Gastroesophageal sphincter (tissue), 4 donors: ENCODE data around the gene RAP1A. TPM values are rescaled to one million over a fixed set of nuclear protein-coding genes. Genes with fewer than 3 reads are reported as not detected.

Experiments used
- ATAC-seq: fragments of 150-250 bp; one replicate; pipeline ENCODE4 v1.9.1; 2016; ENCODE audit warnings: mild to moderate bottlenecking, moderate library complexity
- H3K27ac ChIP-seq, 4 donors: fragments of 200-600 bp; sonication (generic) in 3 of 4; 1 replicate in 3 of 4; 2 replicates in 1 of 4; pipeline ENCODE4 v1.5.1; 2016 to 2019
- H3K27me3 ChIP-seq: fragments of 200-600 bp; sonication (generic); one replicate; pipeline ENCODE4 v1.5.1; 2019
- H3K36me3 ChIP-seq, 2 donors: fragments of 200-600 bp; sonication (generic); one replicate each; pipeline ENCODE4 v1.5.1; 2019; ENCODE audit warnings: control low read depth in 1 of 2
- H3K4me1 ChIP-seq, 3 donors: fragments of 200-600 bp; sonication (generic); 1 replicate in 2 of 3; 2 replicates in 1 of 3; pipeline ENCODE4 v1.5.1; 2016 to 2019; ENCODE audit warnings: control low read depth in 2 of 3
- H3K4me3 ChIP-seq, 2 donors: fragments of 200-600 bp; sonication (generic); one replicate each; pipeline ENCODE4 v1.5.1; 2019; ENCODE audit warnings: mild to moderate bottlenecking in 1 of 2, moderate library complexity in 1 of 2
- H3K9me3 ChIP-seq, 3 donors: fragments of 200-600 bp; sonication (generic); one replicate each; pipeline ENCODE4 v1.5.1; 2017 to 2019; ENCODE audit warnings: control low read depth in 2 of 3
- EP300 ChIP-seq: sonication (generic); formaldehyde crosslinking; IDR thresholded peaks from one replicate; pipeline ENCODE4 v1.6.1; 2017; ENCODE audit warnings: antibody characterized with exemption, mild to moderate bottlenecking
- POLR2A ChIP-seq, 2 donors: fragments of 450-650 bp; IDR thresholded peaks; one replicate each; pipeline ENCODE4 v1.6.1; 2017; ENCODE audit warnings: antibody characterized with exemption in 2 of 2, mild to moderate bottlenecking in 2 of 2, moderate library complexity in 1 of 2
- POLR2AphosphoS5 ChIP-seq: sonication (generic); formaldehyde crosslinking; IDR thresholded peaks from one replicate; pipeline ENCODE4 v1.6.1; 2017; ENCODE audit warnings: antibody characterized with exemption
- WGBS, 2 donors: methylation state at CpG; one replicate each; pipeline ENCODE4 v1.1.5; 2018; ENCODE audit warnings: low coverage in 1 of 2; 5-methylcytosine and 5-hydroxymethylcytosine counted together
- total RNA-seq, 4 donors: library from RNA; depleted of rRNA; stranded (reverse); fragments of >200 nt; gene quantifications; one replicate each; pipeline ENCODE4 v1.1.0, GENCODE V29; 2016
- TF ChIP-seq, protein P1 (sequence below), 4 experiments: fragments of 200-600 bp in 2 of 4; fragments of 450-650 bp in 2 of 4; sonication (generic) in 1 of 4; IDR thresholded peaks; one replicate each; pipeline ENCODE4 v1.5.1; 2017 to 2019; ENCODE audit warnings: antibody characterized with exemption in 4 of 4, mild to moderate bottlenecking in 2 of 4, moderate library complexity in 2 of 4

RAP1A gene
- total RNA-seq, 4 donors from 2014 or later: 177 to 268 (median 214) TPM

DNA sequence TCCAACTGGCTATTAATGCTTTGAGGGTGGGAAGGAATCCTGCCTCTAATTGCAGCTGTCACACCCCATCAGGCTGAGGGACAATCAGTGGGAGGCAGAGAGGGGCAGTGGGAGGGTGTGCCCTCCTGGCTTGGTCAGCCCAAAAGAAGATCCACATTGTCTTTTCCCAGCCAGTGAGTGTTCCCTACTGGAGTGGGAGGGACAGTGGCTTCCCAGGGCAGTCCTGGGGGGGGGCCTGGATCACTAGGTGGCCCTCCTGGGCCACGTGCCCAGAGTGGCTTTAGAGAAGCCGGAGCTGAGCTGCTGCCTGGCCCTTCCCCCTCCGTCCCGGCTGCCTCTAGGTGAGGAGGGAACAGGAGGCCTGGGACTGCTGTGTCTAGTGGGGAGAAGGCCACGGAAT is 105.6 kb downstream of the RAP1A start:
- WGBS, 2 donors: 50% methylated on average over 1 of the region's 5 CpGs; no CpG with 5 or more reads in 1 of the 2 donors
- Histone ChIP-seq H3K36me3 (peaks cover 0 to 19% of the 10 kb centered on the region in 2 donors), H3K27me3 (no peaks in the 10 kb centered on the region), H3K27ac (peak overlapping the region in 3 of 4 donors; percentile 46 to 68 (median 51)), H3K4me3 (no peak overlapping the region), H3K4me1 (peaks cover 5 to 61% (median 27%) of the 10 kb centered on the region in 3 donors), H3K9me3 (no peaks in the 10 kb centered on the region)
- peak; percentile 79 for ATAC-seq
- TF ChIP-seq EP300 (no peak), POLR2A (IDR thresholded peaks at IDR 0.05) (no peak), POLR2AphosphoS5 (no peak)
- TF ChIP-seq, protein P1, sequence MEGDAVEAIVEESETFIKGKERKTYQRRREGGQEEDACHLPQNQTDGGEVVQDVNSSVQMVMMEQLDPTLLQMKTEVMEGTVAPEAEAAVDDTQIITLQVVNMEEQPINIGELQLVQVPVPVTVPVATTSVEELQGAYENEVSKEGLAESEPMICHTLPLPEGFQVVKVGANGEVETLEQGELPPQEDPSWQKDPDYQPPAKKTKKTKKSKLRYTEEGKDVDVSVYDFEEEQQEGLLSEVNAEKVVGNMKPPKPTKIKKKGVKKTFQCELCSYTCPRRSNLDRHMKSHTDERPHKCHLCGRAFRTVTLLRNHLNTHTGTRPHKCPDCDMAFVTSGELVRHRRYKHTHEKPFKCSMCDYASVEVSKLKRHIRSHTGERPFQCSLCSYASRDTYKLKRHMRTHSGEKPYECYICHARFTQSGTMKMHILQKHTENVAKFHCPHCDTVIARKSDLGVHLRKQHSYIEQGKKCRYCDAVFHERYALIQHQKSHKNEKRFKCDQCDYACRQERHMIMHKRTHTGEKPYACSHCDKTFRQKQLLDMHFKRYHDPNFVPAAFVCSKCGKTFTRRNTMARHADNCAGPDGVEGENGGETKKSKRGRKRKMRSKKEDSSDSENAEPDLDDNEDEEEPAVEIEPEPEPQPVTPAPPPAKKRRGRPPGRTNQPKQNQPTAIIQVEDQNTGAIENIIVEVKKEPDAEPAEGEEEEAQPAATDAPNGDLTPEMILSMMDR (IDR thresholded peaks at IDR 0.05): no peak

DNA sequence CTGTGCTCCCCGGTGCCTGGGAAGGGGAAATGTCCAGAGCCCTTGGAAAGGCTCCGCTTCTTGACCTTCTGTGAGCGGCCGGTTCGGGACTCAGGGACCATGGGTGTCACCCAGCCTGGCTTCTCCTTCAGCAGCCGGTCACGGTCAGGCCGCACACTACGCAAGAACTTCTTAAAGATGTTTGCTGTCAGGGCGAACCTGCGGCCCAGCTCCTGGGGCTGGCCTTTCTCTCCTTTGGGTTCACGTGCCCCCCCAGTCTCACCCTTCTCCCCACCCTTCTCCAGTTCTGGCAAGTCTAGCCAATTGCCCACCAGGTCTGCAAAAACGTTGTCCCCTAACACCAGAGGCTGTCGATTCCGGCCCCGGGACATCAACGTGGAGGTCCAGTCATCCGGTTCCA is 107.5 kb downstream of the RAP1A start:
- no CpG with 5 or more reads among the region's 18 CpGs for WGBS, 2 donors
- TF ChIP-seq, protein P1 (IDR thresholded peaks at IDR 0.05): no peak
- TF ChIP-seq POLR2A (IDR thresholded peaks at IDR 0.05): no peak
- TF ChIP-seq POLR2AphosphoS5: no peak
- TF ChIP-seq EP300: no peak
- ATAC-seq: no peak
- no peaks in the 10 kb centered on the region for H3K9me3 ChIP-seq
- peaks cover 0 to 61% (median 22%) of the 10 kb centered on the region in 3 donors for H3K4me1 ChIP-seq
- peaks cover 0 to 19% of the 10 kb centered on the region in 2 donors for H3K36me3 ChIP-seq
- H3K27ac ChIP-seq: peak overlapping the region in 1 of 4 donors; percentile 24
- H3K4me3 ChIP-seq: no peak overlapping the region
- no peaks in the 10 kb centered on the region for H3K27me3 ChIP-seq

DNA sequence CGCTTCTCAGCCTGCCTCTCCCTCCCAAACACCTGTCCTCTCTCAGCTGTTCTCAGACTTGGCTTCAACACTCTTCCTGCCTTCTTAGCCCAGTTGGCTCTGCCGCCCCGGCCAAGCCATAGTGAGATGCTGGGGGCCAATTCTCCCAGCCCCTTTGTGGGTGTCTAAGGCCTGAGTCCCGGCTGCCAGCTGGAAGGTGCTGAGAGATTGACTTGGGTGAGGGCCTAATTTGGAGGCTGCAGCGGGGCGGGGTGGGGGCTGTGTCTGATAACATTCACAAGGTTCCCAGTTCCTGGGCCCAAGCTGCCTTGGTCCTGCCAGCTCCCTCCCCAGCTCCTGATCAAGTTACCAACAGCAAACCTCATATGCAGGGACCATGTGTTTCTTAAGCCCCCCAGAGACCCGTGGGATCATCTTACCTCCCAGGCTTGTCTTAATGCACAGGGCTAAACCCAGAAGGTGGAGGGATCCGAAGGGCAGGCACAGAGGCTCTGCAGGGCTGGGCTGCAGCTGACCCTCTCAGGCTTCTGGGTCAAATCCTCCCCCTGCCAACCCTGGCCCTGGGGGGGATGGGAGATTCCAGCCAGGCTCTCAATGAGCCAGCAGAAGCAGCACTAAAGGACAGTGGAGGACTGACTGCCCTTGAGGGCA is 109.8 kb downstream of the RAP1A start:
- no peaks in the 10 kb centered on the region for H3K27me3 ChIP-seq
- WGBS, 2 donors: 37% methylated on average over 3 of the region's 8 CpGs; no CpG with 5 or more reads in 1 of the 2 donors
- ATAC-seq: no peak
- peaks cover 0 to 78% (median 41%) of the 10 kb centered on the region in 3 donors for H3K4me1 ChIP-seq
- TF ChIP-seq POLR2A (IDR thresholded peaks at IDR 0.05): no peak
- no peak for TF ChIP-seq POLR2AphosphoS5
- TF ChIP-seq, protein P1 (IDR thresholded peaks at IDR 0.05): no peak
- TF ChIP-seq EP300: no peak
- peak overlapping the region in 3 of 4 donors; percentile 26 to 51 (median 37) for H3K27ac ChIP-seq
- H3K9me3 ChIP-seq: no peaks in the 10 kb centered on the region
- no peak overlapping the region for H3K4me3 ChIP-seq
- peaks cover 0 to 19% of the 10 kb centered on the region in 2 donors for H3K36me3 ChIP-seq

DNA sequence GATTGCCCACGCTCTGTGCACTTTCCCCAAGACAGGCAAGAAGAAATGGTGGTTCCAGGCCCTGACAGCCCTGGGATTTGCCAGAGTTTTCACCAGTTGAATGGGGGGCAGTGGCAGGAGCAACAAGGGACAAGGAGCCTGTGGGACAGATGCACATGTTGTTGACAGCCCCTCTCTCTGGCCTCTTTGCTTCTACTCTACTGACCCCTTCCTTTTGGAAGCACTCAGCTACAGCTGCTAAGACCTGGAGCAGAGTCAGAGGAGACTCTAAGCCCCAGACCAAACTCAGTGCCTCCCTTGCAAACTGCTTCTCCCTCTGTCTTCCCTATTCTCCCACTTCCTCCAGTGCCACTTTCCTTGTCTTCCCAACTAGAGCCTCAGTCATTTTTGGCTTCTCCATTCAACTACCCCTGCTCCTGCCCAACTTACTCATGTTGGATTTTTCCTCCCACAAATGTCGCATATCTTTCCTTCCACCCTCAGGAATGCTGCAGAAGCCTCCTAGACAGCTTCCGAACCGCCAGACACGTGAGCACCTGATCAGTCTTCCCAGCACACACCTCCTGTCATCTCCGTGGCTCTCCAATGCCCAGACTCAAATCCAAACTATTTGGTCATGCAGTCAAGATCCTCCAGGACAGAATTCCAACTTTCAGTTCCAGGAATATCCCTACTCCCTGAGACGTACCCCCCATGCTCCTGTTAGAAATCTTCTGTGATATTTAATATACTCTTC is 110.5 kb downstream of the RAP1A start:
- Histone ChIP-seq H3K4me1 (peaks cover 0 to 78% (median 38%) of the 10 kb centered on the region in 3 donors), H3K9me3 (no peaks in the 10 kb centered on the region), H3K4me3 (no peak overlapping the region), H3K27me3 (no peaks in the 10 kb centered on the region), H3K27ac (peak overlapping the region in 3 of 4 donors; percentile 0 to 51 (median 27)), H3K36me3 (peaks cover 0 to 19% of the 10 kb centered on the region in 2 donors)
- ATAC-seq: no peak
- TF ChIP-seq, protein P1 (IDR thresholded peaks at IDR 0.05): no peak
- TF ChIP-seq POLR2AphosphoS5: no peak
- TF ChIP-seq POLR2A (IDR thresholded peaks at IDR 0.05): no peak
- TF ChIP-seq EP300: no peak
- WGBS, 2 donors: 45 to 53% methylated on average over 6 of the region's 7 CpGs
